A673 (cell line): ENCODE results near the gene RNF113B.

ENCODE experiments used
- EZH2 ChIP-seq: fragments of 200-600 bp; sonication (generic); IDR thresholded peaks from 2 replicates; pipeline ENCODE4 v1.6.1; 2017; ENCODE audit warnings: borderline replicate concordance, low read depth, mild to moderate bottlenecking, mixed read lengths, antibody characterized with exemption, low read length; ENCODE audit not compliant: poor library complexity, severe bottlenecking
- TF ChIP-seq, protein P1 (sequence below): fragments of 300-800, 200-600 bp; sonication (generic); conservative IDR thresholded peaks from 2 replicates; pipeline ENCODE4 v1.5.1; 2017; ENCODE audit warnings: low read depth, mild to moderate bottlenecking, antibody characterized with exemption, low read length, moderate library complexity, mixed read lengths

DNA sequence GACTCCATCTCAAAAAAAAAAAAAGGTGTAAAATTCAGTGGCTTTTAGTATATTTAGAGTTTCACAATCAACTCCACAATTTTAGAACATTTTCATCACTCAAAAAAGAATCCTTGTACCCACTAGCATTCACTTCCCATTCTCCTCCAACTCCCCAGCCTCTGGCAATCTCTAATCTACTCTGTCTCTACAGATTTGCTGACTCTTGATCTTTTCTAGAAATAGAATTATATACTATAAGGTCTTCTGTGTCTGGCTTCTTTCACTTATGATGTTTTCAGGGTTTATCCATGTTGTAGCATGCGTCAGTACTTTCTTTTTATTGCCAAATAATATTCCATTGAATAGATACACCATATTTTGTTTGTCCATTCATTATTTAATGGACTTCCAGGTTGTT lies 42.2 kb downstream of the RNF113B start:
- TF ChIP-seq, protein P1, sequence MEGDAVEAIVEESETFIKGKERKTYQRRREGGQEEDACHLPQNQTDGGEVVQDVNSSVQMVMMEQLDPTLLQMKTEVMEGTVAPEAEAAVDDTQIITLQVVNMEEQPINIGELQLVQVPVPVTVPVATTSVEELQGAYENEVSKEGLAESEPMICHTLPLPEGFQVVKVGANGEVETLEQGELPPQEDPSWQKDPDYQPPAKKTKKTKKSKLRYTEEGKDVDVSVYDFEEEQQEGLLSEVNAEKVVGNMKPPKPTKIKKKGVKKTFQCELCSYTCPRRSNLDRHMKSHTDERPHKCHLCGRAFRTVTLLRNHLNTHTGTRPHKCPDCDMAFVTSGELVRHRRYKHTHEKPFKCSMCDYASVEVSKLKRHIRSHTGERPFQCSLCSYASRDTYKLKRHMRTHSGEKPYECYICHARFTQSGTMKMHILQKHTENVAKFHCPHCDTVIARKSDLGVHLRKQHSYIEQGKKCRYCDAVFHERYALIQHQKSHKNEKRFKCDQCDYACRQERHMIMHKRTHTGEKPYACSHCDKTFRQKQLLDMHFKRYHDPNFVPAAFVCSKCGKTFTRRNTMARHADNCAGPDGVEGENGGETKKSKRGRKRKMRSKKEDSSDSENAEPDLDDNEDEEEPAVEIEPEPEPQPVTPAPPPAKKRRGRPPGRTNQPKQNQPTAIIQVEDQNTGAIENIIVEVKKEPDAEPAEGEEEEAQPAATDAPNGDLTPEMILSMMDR: no peak
- no peak for TF ChIP-seq EZH2
